K562 (cell line): Measurements from ENCODE around the gene DERL3. TPM values are rescaled to one million over a fixed set of nuclear protein-coding genes. Genes with fewer than 3 reads are reported as not detected.

Source experiments
- ATAC-seq: fragments of 200-7000 bp; cut with Tn5 transposase; 3 replicates; pipeline ENCODE4 v1.9.1; 2020; ENCODE audit warnings: moderate library complexity
- BruUV-seq: library from RNA; stranded (reverse); fragments of 400-500 nt; replicated peaks from 2 replicates; lab custom pipeline; 2021; lab: Mats Ljungman, UMichigan
- CTCF ChIA-PET: fragments of 300-600 bp; formaldehyde crosslinking; extraction: SDS; loops from one replicate; lab custom pipeline; 2021; ENCODE audit warnings: low intra/inter-chr PET ratio; lab: Yijun Ruan, JAX
- POLR2A ChIA-PET: fragments of 300-600, 350-650 bp; sonication (Branson Sonifier 250); formaldehyde crosslinking; extraction: SDS; loops from one replicate; lab custom pipeline; 2021; ENCODE audit warnings: antibody characterized with exemption, inconsistent platforms; lab: Yijun Ruan, JAX
- DNase-seq, 4 experiments: peaks; one replicate each; pipeline versions ENCODE4 v3.0.0 to v3.0.0-alpha.2; 2011 to 2018; ENCODE audit warnings: low spot score in 3 of 4, mixed read lengths in 3 of 4; ENCODE audit errors: extremely low read depth in 1 of 4
- FAIRE-seq: peaks from 2 replicates; lab custom pipeline; 2011; peaks lifted over from hg19 to GRCh38; lab: Jason Lieb, UNC
- H2AFZ ChIP-seq: 2 replicates; pipeline ENCODE4 v1.6.0; 2011; ENCODE audit warnings: low read depth, low read length, control low read depth, inconsistent platforms
- H3K27ac ChIP-seq: fragments of 200-600 bp; 3 replicates; pipeline ENCODE4 v1.8.0; 2011; ENCODE audit warnings: low read depth, mild to moderate bottlenecking, control low read depth, inconsistent platforms, low read length, moderate library complexity, mixed read lengths; ENCODE audit errors: extremely low read depth
- H3K27me3 ChIP-seq, 2 experiments: fragments of 300-600 bp in 1 of 2; 2 replicates in 1 of 2; 3 replicates in 1 of 2; pipeline versions ENCODE4 v1.6.0 to v1.8.0; 2011; ENCODE audit warnings: inconsistent platforms in 2 of 2, low read length in 2 of 2, mild to moderate bottlenecking in 1 of 2, mixed read lengths in 1 of 2, moderate library complexity in 1 of 2; ENCODE audit not compliant: control insufficient read depth in 2 of 2, insufficient read depth in 2 of 2
- H3K36me3 ChIP-seq: fragments of 300-600 bp; 3 replicates; pipeline ENCODE4 v1.8.0; 2011; ENCODE audit warnings: mild to moderate bottlenecking, low read length, inconsistent platforms; ENCODE audit not compliant: control insufficient read depth, insufficient read depth
- H3K4me1 ChIP-seq, 2 experiments: fragments of 200-600 bp in 1 of 2; replicated peaks in 1 of 2; 2 replicates in 1 of 2; 3 replicates in 1 of 2; pipeline versions ENCODE4 v1.5.1 to v1.8.0; 2011; ENCODE audit warnings: inconsistent platforms in 2 of 2, low read length in 2 of 2, mild to moderate bottlenecking in 1 of 2, mixed read lengths in 1 of 2, moderate library complexity in 1 of 2; ENCODE audit not compliant: control insufficient read depth in 2 of 2, insufficient read depth in 2 of 2
- H3K4me2 ChIP-seq: 2 replicates; pipeline ENCODE4 v1.6.1; 2011; ENCODE audit warnings: low read length, control low read depth, inconsistent platforms, mixed read lengths; ENCODE audit not compliant: insufficient read depth
- H3K4me3 ChIP-seq: fragments of 200-600 bp; sonication (generic), shearing (Covaris generic); 2 replicates; pipeline ENCODE4 v1.5.1; 2016; ENCODE audit warnings: control low read depth, inconsistent platforms
- H3K79me2 ChIP-seq: fragments of 200-600 bp; 3 replicates; pipeline ENCODE4 v1.8.0; 2011; ENCODE audit warnings: low read length, inconsistent platforms; ENCODE audit not compliant: control insufficient read depth, insufficient read depth
- H3K9ac ChIP-seq, 2 experiments: 2 replicates each; pipeline versions ENCODE4 v1.6.0 to v1.6.1; 2011; ENCODE audit warnings: low read depth in 2 of 2, low read length in 2 of 2, control low read depth in 1 of 2, inconsistent platforms in 1 of 2, mild to moderate bottlenecking in 1 of 2, mixed read lengths in 1 of 2; ENCODE audit not compliant: insufficient read depth in 1 of 2
- H3K9me1 ChIP-seq: one replicate; pipeline ENCODE4 v1.6.0; 2011; ENCODE audit warnings: inconsistent platforms, mild to moderate bottlenecking, low read length, moderate library complexity; ENCODE audit not compliant: control insufficient read depth, insufficient read depth
- H3K9me3 ChIP-seq: replicated peaks from 2 replicates; pipeline ENCODE4 v1.5.1; 2011; ENCODE audit warnings: low read depth, low read length, inconsistent platforms; ENCODE audit not compliant: control insufficient read depth, insufficient read depth
- H4K20me1 ChIP-seq: replicated peaks from 2 replicates; pipeline ENCODE4 v1.6.1; 2011; ENCODE audit warnings: low read length, inconsistent platforms, mixed read lengths; ENCODE audit not compliant: control insufficient read depth, insufficient read depth
- HOXB6 ChIP-seq: fragments of 250-450 bp; sonication (Bioruptor Pico); IDR thresholded peaks from 2 replicates; pipeline ENCODE4 v1.5.1; 2022; ENCODE audit warnings: mild to moderate bottlenecking, borderline replicate concordance
- MECOM ChIP-seq: fragments of 250-450 bp; sonication (Bioruptor Pico); IDR thresholded peaks from 2 replicates; pipeline ENCODE4 v1.8.0; 2022; ENCODE audit warnings: inconsistent platforms
- POLR2G ChIP-seq: fragments of 200-400 bp; formaldehyde crosslinking; IDR thresholded peaks from 2 replicates; pipeline ENCODE4 v1.6.1; 2017; ENCODE audit warnings: low read depth, mild to moderate bottlenecking, antibody characterized with exemption, low read length, moderate library complexity
- RBFOX2 ChIP-seq: fragments of 200-400 bp; formaldehyde crosslinking; IDR thresholded peaks from 2 replicates; pipeline ENCODE4 v1.6.1; 2017; ENCODE audit warnings: low read depth, mild to moderate bottlenecking, low read length, moderate library complexity
- WGBS: fragments of 100-300 bp; shearing (Covaris generic); methylation state at CpG from one replicate; pipeline ENCODE4 v1.1.6; 2016; ENCODE audit warnings: low coverage, mixed read lengths; ENCODE audit not compliant: insufficient coverage; ENCODE audit errors: missing lambda C conversion rate; 5-methylcytosine and 5-hydroxymethylcytosine counted together
- in situ Hi-C: fragments of 300-500 bp; cut with MboI; formaldehyde crosslinking; loops from 4 replicates; pipeline ENCODE4 v1.15.0; 2018; ENCODE audit warnings: inconsistent platforms, mixed read lengths
- intact Hi-C: fragments of 100-400 bp; cut with micrococcal nuclease; formaldehyde crosslinking; loops from 2 replicates; pipeline ENCODE4 v1.14.2; 2022
- polyA plus RNA-seq, 8 experiments: library from polyadenylated mRNA; depleted of rRNA in 4 of 8; stranded (reverse) in 5 of 8; unstranded in 3 of 8; fragments of >200 nt; fragmentation: Nextera tagmentation in 2 of 8; fragmentation: Illumina TruSeq in 1 of 8; extraction: Ambion mirVana in 2 of 8; extraction: Trizol in 1 of 8; gene quantifications; 2 replicates each; pipeline versions ENCODE4 v1.2.1 to v1.2.3, GENCODE V29; 2011 to 2014; ENCODE audit warnings: inconsistent platforms in 1 of 8, missing spikeins in 1 of 8
- total RNA-seq, 7 experiments: library from RNA; depleted of rRNA in 6 of 7; stranded (reverse); fragments of >200 nt in 6 of 7; fragmentation: Illumina TruSeq in 2 of 7; extraction: Trizol in 2 of 7; gene quantifications; 2 replicates each; pipeline versions ENCODE4 v1.2.1 to v1.2.3, GENCODE V29; 2011 to 2021; ENCODE audit warnings: low replicate concordance in 1 of 7

The DERL3 gene
- total and polyA plus RNA-seq, 9 of the 15 experiments (the other 6 are each of a cell fraction or from before 2014, with no cell fraction given), result 1.3 to 12.4 (median 4.8) TPM

DNA sequence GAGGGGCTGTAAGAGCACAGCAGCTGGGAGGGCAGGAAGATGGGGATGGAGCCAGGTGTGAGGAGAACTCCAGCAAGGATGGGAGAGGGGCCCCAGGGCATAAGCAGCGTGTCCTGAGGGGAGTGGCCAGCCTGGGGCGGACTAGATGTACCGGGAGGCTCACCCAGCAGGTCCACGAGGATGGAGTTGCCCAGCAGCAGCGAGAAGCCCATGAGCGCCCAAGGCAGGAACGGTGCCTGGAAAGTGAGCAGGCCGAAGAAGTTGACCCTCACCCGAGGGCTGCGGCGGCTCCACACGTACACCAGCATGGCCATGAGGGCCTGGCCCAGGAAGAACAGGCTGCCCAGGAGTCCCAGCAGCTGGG lies 1.3 kb downstream of the DERL3 start:
- WGBS, result 78% methylated on average over 8 of the region's 12 CpGs
- H3K9ac ChIP-seq, result peak overlapping the region in 1 of 2 experiments; percentile 87; a peak in 3 of 4 replicates
- H3K9me1 ChIP-seq, result no peaks in the 10 kb centered on the region
- FAIRE-seq (no peak), ATAC-seq (no peak)
- TF ChIP-seq MECOM (no peak), RBFOX2 (0 out of 2 replicates have a peak, but pooled peaks have one; percentile 17)
- TF ChIP-seq, all 486 proteins: peak for 1
- H3K27ac ChIP-seq, result no peak overlapping the region
- in situ Hi-C loops, result no loop called here
- no peak for DNase-seq
- no peaks in the 10 kb centered on the region for H3K9me3 ChIP-seq
- BruUV-seq, result no TSS peak
- ChIA-PET POLR2A (interaction anchor here (0.6 kb wide), 1 partner anchor 175 kb away, joined by 3 read pairs; no protein-coding TSS in a partner anchor), CTCF (no interaction called here)
- peaks cover 2 to 43% of the 10 kb centered on the region in 2 experiments; a peak in 4 of 5 replicates for H3K4me1 ChIP-seq
- H3K79me2 ChIP-seq, result no peaks in the 10 kb centered on the region
- H3K4me2 ChIP-seq, result peak overlapping the region; percentile 79; the same call in 1 of the 2 replicates
- no peak overlapping the region for H2AFZ ChIP-seq
- H3K4me3 ChIP-seq, result no peak overlapping the region
- intact Hi-C loops, result no loop called here
- H3K36me3 ChIP-seq, result peaks cover 29% of the 10 kb centered on the region; the same call in 2 of the 3 replicates
- no peaks in the 10 kb centered on the region for H3K27me3 ChIP-seq
- H4K20me1 ChIP-seq, result no peaks in the 10 kb centered on the region; the same call in 1 of the 2 replicates

DNA sequence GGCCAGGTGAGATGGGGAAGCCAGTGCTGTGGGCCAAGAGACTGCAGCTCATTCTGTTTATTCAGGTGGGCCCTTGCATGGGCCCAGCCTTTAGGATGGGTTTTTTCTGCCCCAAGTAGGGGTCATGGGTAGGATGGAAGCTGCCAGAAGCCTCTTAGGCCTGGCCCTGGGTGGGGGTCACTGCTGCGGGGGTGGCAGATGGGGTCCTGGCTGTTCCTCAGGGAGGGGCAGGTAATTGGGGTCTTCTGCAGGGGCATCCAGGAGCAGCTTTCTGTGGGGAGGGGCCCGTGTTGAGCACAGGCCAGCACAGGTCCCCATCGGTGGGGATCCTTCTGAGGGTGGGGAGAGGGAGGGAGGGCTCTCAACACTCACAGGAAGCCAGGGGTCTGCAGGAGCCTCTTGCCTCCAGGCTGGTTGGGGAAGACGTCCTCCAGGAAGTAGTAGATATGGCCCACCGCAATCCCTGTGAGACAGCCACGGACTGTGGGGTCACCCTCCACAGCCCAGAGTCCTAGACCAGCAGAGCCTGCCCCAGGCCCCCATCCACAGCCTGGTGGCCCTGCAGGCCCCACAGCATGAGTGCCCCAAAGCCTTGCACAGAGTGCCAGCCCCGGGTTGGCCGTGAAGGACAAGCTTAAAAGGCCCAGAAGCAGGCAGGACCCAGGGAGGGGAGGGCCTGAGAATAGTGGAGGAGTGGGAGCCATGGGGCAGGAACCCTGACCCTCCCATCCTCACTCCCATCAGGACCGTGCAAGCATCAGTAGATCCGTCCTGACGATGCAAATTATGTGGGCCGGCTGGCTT lies 1.9 kb downstream of the DERL3 start:
- FAIRE-seq, result no peak
- POLR2A ChIA-PET, result interaction anchor here (0.6 to 1.0 kb wide), 2 partner anchors 65 to 174 kb away, joined by 3 read pairs; no protein-coding TSS in a partner anchor
- no peaks in the 10 kb centered on the region for H3K9me1 ChIP-seq
- H2AFZ ChIP-seq, result no peak overlapping the region
- H3K4me2 ChIP-seq, result no peak overlapping the region
- TF ChIP-seq HOXB6 (no peak), POLR2G (peak; percentile 49; the same call in 1 of the 2 replicates)
- H4K20me1 ChIP-seq, result no peaks in the 10 kb centered on the region; the same call in 1 of the 2 replicates
- 54% methylated on average over 7 of the region's 12 CpGs for WGBS
- peaks cover 29% of the 10 kb centered on the region; the same call in 2 of the 3 replicates for H3K36me3 ChIP-seq
- no peak overlapping the region for H3K27ac ChIP-seq
- H3K9me3 ChIP-seq, result no peaks in the 10 kb centered on the region
- no peak overlapping the region; a peak in 1 of 4 replicates for H3K9ac ChIP-seq
- no peak for ATAC-seq
- no peaks in the 10 kb centered on the region for H3K79me2 ChIP-seq
- no peak overlapping the region for H3K4me3 ChIP-seq
- CTCF ChIA-PET, result no interaction called here
- H3K27me3 ChIP-seq, result no peaks in the 10 kb centered on the region
- no peak for DNase-seq
- intact Hi-C loops, result no loop called here
- in situ Hi-C loops, result no loop called here
- BruUV-seq, result no TSS peak
- peaks cover 2 to 40% of the 10 kb centered on the region in 2 experiments; a peak in 4 of 5 replicates for H3K4me1 ChIP-seq
